HepG2 (cell line): ENCODE data around the gene INKA2. TPM values are rescaled to one million over a fixed set of nuclear protein-coding genes. Genes with fewer than 3 reads are reported as not detected.

Experiments used
- ATAC-seq: fragments of 200-7000 bp; cut with Tn5 transposase; 3 replicates; pipeline ENCODE4 v1.9.1; 2020; ENCODE audit warnings: mild to moderate bottlenecking, moderate library complexity
- BruUV-seq: library from RNA; stranded (reverse); fragments of 400-500 nt; replicated peaks from 2 replicates; lab custom pipeline; 2021; lab: Mats Ljungman, UMichigan
- CTCF ChIA-PET: fragments of 300-600 bp; formaldehyde crosslinking; extraction: SDS; loops from one replicate; lab custom pipeline; 2021; ENCODE audit warnings: low total read pairs, inconsistent platforms, low intra/inter-chr PET ratio; lab: Yijun Ruan, JAX
- POLR2A ChIA-PET: fragments of 350-600 bp; sonication (Branson Sonifier 250); formaldehyde crosslinking; loops from one replicate; lab custom pipeline; 2020; ENCODE audit warnings: antibody characterized with exemption, inconsistent platforms; lab: Yijun Ruan, JAX
- DNase-seq: peaks from one replicate; pipeline ENCODE4 v3.0.0-alpha.2; 2015; ENCODE audit warnings: low spot score
- FAIRE-seq: peaks from 3 replicates; lab custom pipeline; 2011; peaks lifted over from hg19 to GRCh38; lab: Jason Lieb, UNC
- H2AFZ ChIP-seq: one replicate; pipeline ENCODE4 v1.6.1; 2011; ENCODE audit warnings: low read length, inconsistent platforms
- H3K27ac ChIP-seq: fragments of 300-600 bp; 3 replicates; pipeline ENCODE4 v1.8.0; 2011; ENCODE audit warnings: mixed run types, mild to moderate bottlenecking, mixed read lengths, low read length, inconsistent platforms; ENCODE audit not compliant: insufficient read depth; ENCODE audit errors: extremely low read length
- H3K27me3 ChIP-seq, 2 experiments: fragments of 200-600 bp in 1 of 2; 2 replicates in 1 of 2; 3 replicates in 1 of 2; pipeline versions ENCODE4 v1.6.0 to v1.8.0; 2011; ENCODE audit warnings: low read length in 2 of 2, mild to moderate bottlenecking in 2 of 2, moderate library complexity in 2 of 2, inconsistent platforms in 1 of 2; ENCODE audit not compliant: insufficient read depth in 2 of 2, control insufficient read depth in 1 of 2
- H3K36me3 ChIP-seq, 2 experiments: fragments of 200-600 bp in 1 of 2; replicated peaks in 1 of 2; 2 replicates in 1 of 2; 3 replicates in 1 of 2; pipeline versions ENCODE4 v1.5.1 to v1.8.0; 2011; ENCODE audit warnings: low read length in 2 of 2, inconsistent platforms in 1 of 2; ENCODE audit not compliant: insufficient read depth in 2 of 2, control insufficient read depth in 1 of 2
- H3K4me1 ChIP-seq: 2 replicates; pipeline ENCODE4 v1.5.1; 2012; ENCODE audit warnings: low read length, inconsistent platforms; ENCODE audit not compliant: insufficient read depth
- H3K4me2 ChIP-seq: 2 replicates; pipeline ENCODE4 v1.6.0; 2011; ENCODE audit warnings: low read depth, low read length, inconsistent platforms
- H3K4me3 ChIP-seq, 3 experiments: fragments of 200-600 bp in 1 of 3; sonication (generic), shearing (Covaris generic) in 1 of 3; replicated peaks in 1 of 3; 2 replicates each; pipeline ENCODE4 v1.5.1; 2011 to 2016; ENCODE audit warnings: low read length in 3 of 3, inconsistent platforms in 2 of 3, low read depth in 2 of 3, mild to moderate bottlenecking in 2 of 3, control low read depth in 1 of 3, mixed read lengths in 1 of 3; ENCODE audit not compliant: insufficient read depth in 1 of 3
- H3K79me2 ChIP-seq: one replicate; pipeline ENCODE4 v1.6.1; 2011; ENCODE audit warnings: low read length, inconsistent platforms; ENCODE audit not compliant: insufficient read depth
- H3K9ac ChIP-seq: 2 replicates; pipeline ENCODE4 v1.6.0; 2011; ENCODE audit warnings: mild to moderate bottlenecking, low read depth, low read length, inconsistent platforms; ENCODE audit not compliant: insufficient read depth
- H3K9me3 ChIP-seq: 2 replicates; pipeline ENCODE4 v1.5.1; 2012; ENCODE audit warnings: mild to moderate bottlenecking, low read length
- H4K20me1 ChIP-seq: 2 replicates; pipeline ENCODE4 v1.6.0; 2011; ENCODE audit warnings: inconsistent platforms, mild to moderate bottlenecking, low read length, moderate library complexity; ENCODE audit not compliant: insufficient read depth
- ARNT ChIP-seq: fragments of 450-650 bp; IDR thresholded peaks from 2 replicates; pipeline ENCODE4 v1.6.1; 2017
- GATAD2A ChIP-seq: IDR thresholded peaks from 2 replicates; pipeline ENCODE4 v1.6.1; 2016
- NFE2L1 ChIP-seq: sonication (generic); formaldehyde crosslinking; IDR thresholded peaks from 2 replicates; pipeline ENCODE4 v1.4.0; 2020; ENCODE audit warnings: missing genetic modification reagents, mild to moderate bottlenecking, borderline replicate concordance
- REST ChIP-seq, 2 experiments: IDR thresholded peaks; 2 replicates each; pipeline ENCODE4 v1.6.1; 2011 to 2012; ENCODE audit warnings: low read length in 2 of 2, borderline replicate concordance in 1 of 2, low read depth in 1 of 2, mild to moderate bottlenecking in 1 of 2, moderate library complexity in 1 of 2
- ZFP37 ChIP-seq: sonication (generic); formaldehyde crosslinking; IDR thresholded peaks from 2 replicates; pipeline ENCODE4 v1.4.0; 2020; ENCODE audit warnings: missing genetic modification reagents, borderline replicate concordance
- ZMYM2 ChIP-seq: sonication (generic); formaldehyde crosslinking; IDR thresholded peaks from 2 replicates; pipeline ENCODE4 v1.8.0; 2022; ENCODE audit warnings: mild to moderate bottlenecking, missing genetic modification reagents
- ZMYM4 ChIP-seq: sonication (generic); formaldehyde crosslinking; IDR thresholded peaks from 2 replicates; pipeline ENCODE4 v1.8.1; 2023; ENCODE audit warnings: mild to moderate bottlenecking, missing genetic modification reagents
- ZSCAN9 ChIP-seq: IDR thresholded peaks from 2 replicates; pipeline ENCODE4 v1.6.1; 2016; ENCODE audit warnings: borderline replicate concordance
- ZXDC ChIP-seq: sonication (generic); formaldehyde crosslinking; IDR thresholded peaks from 2 replicates; pipeline ENCODE4 v1.5.0; 2020; ENCODE audit warnings: mild to moderate bottlenecking, missing genetic modification reagents
- WGBS: methylation state at CpG from one replicate; pipeline ENCODE4 v1.1.6; 2017; ENCODE audit warnings: low lambda C conversion rate; 5-methylcytosine and 5-hydroxymethylcytosine counted together
- in situ Hi-C: cut with HindIII; loops from 2 replicates; pipeline ENCODE4 v1.10.0; 2017; ENCODE audit warnings: low pct_unique_long_range_greater_than_20kb; ENCODE audit not compliant: extremely low pct_ligation_motif_present
- intact Hi-C: fragments of 100-400 bp; cut with micrococcal nuclease; formaldehyde crosslinking; loops from one replicate; pipeline ENCODE4 v1.10.0; 2022; ENCODE audit not compliant: unreplicated experiment
- polyA plus RNA-seq, 8 experiments: library from polyadenylated mRNA; depleted of rRNA in 3 of 8; stranded (reverse) in 7 of 8; unstranded in 1 of 8; fragments of >200 nt; fragmentation: Illumina TruSeq in 4 of 8; extraction: Trizol in 4 of 8; gene quantifications; 2 replicates each; pipeline versions ENCODE4 v1.2.1 to v1.2.3, GENCODE V29; 2011 to 2016; ENCODE audit warnings: low read depth in 4 of 8, missing spikeins in 1 of 8, mixed read lengths in 1 of 8; ENCODE audit not compliant: insufficient read depth in 1 of 8
- total RNA-seq, 5 experiments: library from RNA; depleted of rRNA; stranded (reverse); fragments of >200 nt; fragmentation: Illumina TruSeq; extraction: Trizol; gene quantifications; 2 replicates each; pipeline ENCODE4 v1.2.3, GENCODE V29; 2016; ENCODE audit warnings: low read depth in 1 of 5
- TF ChIP-seq, protein P1 (sequence below), 2 experiments: sonication (generic) in 1 of 2; formaldehyde crosslinking in 1 of 2; IDR thresholded peaks; 2 replicates each; pipeline versions ENCODE4 v1.4.0 to v1.6.1; 2018 to 2020; ENCODE audit warnings: missing genetic modification reagents in 2 of 2, borderline replicate concordance in 1 of 2, low read depth in 1 of 2, mild to moderate bottlenecking in 1 of 2, missing biosample characterization in 1 of 2

The INKA2 gene
- total and polyA plus RNA-seq, 2 of the 13 experiments (the other 11 are each of a cell fraction or from before 2014, with no cell fraction given) = 2.6 to 4.6 TPM

GRCh38 chr1:111727056-111727455 is 12.1 kb downstream of the INKA2 start:
- H3K79me2 ChIP-seq = no peaks in the 10 kb centered on the region
- DNase-seq (no peak), FAIRE-seq (no peak)
- no peak overlapping the region for H3K4me2 ChIP-seq
- ChIA-PET POLR2A (no interaction called here), CTCF (no interaction called here)
- H2AFZ ChIP-seq = no peak overlapping the region
- H3K4me3 ChIP-seq = no peak overlapping the region
- H3K9me3 ChIP-seq = no peaks in the 10 kb centered on the region
- intact Hi-C loops = no loop called here
- H3K4me1 ChIP-seq = peaks cover 60% of the 10 kb centered on the region
- no TSS peak for BruUV-seq
- no peak overlapping the region for H3K27ac ChIP-seq
- H3K36me3 ChIP-seq = 0 out of 5 replicates have a peak, but pooled peaks cover 0 to 2% of the 10 kb centered on the region in 2 experiments
- TF ChIP-seq REST (IDR thresholded peaks at IDR 0.05; ENCODE audit: borderline replicate concordance in 1 of 2, low read depth in 1 of 2, low read length in 2 of 2) (no peak), NFE2L1 (CRISPR knock-in tag) (no peak), ZSCAN9 (CRISPR knock-in tag) (no peak), ZMYM4 (CRISPR knock-in tag) (no peak), ZFP37 (no peak), ZMYM2 (no peak), GATAD2A (CRISPR knock-in tag) (no peak), ARNT (no peak), ZXDC (CRISPR knock-in tag) (no peak)
- TF ChIP-seq, protein P1, sequence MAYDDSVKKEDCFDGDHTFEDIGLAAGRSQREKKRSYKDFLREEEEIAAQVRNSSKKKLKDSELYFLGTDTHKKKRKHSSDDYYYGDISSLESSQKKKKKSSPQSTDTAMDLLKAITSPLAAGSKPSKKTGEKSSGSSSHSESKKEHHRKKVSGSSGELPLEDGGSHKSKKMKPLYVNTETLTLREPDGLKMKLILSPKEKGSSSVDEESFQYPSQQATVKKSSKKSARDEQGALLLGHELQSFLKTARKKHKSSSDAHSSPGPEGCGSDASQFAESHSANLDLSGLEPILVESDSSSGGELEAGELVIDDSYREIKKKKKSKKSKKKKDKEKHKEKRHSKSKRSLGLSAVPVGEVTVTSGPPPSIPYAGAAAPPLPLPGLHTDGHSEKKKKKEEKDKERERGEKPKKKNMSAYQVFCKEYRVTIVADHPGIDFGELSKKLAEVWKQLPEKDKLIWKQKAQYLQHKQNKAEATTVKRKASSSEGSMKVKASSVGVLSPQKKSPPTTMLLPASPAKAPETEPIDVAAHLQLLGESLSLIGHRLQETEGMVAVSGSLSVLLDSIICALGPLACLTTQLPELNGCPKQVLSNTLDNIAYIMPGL (CRISPR knock-in tag; IDR thresholded peaks at IDR 0.05; ENCODE audit: borderline replicate concordance in 1 of 2, low read depth in 1 of 2) = no peak
- TF ChIP-seq, all 625 proteins: peak for 0
- WGBS = 87% methylated on average over 13 of the region's 18 CpGs
- H3K27me3 ChIP-seq = no peaks in the 10 kb centered on the region
- no peaks in the 10 kb centered on the region for H4K20me1 ChIP-seq
- no peak for ATAC-seq
- in situ Hi-C loops = no loop called here
- H3K9ac ChIP-seq = no peak overlapping the region
